Femur (tissue), 1 donor: ENCODE results near the gene GRM8.
"Not testable (repeated sequence)": the region's sequence is repeated elsewhere in the genome, so short reads cannot be mapped to it uniquely, and the experiment has no call there.

Experiments
- DNase-seq: peaks from one replicate; pipeline ENCODE4 v3.0.0-alpha.2; 2017

The GRM8 gene

DNA sequence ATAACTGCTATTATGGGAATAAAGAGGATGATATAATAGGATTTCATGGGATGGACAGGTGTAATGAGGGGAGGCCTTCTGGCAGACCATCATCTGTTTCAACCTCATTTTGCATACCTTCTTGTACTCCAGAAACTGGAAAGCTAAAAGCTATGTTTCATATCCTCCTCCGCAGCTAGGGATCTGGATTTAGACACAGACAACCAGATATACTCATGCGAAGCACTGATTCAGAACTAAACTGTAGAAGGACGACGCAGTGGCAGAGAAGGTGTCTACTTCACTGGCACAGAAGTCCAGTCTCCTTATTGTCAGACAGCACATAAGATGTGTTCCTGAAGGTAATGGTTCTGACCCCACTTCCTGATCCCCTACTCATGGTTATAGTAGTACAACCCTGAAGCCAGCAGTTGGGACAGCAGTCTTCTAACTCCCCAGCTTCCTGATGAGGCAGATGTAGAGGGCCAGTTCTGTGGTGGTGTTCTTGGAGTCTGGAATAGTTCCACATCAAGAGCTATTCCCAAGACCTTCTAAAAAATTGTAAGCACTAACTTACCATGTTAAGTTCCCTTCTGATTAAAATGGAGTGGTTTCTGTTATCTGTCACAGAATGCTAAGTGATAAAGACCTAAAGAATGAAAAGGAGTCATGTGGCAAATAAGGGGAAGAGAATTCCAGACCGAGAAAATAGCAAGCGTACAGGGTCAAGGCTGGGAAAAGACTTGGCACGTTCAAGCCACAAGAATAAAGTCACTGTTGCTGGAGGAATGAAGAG, 550.3 kb downstream of the GRM8 start:
- DNase-seq, result no peak

DNA sequence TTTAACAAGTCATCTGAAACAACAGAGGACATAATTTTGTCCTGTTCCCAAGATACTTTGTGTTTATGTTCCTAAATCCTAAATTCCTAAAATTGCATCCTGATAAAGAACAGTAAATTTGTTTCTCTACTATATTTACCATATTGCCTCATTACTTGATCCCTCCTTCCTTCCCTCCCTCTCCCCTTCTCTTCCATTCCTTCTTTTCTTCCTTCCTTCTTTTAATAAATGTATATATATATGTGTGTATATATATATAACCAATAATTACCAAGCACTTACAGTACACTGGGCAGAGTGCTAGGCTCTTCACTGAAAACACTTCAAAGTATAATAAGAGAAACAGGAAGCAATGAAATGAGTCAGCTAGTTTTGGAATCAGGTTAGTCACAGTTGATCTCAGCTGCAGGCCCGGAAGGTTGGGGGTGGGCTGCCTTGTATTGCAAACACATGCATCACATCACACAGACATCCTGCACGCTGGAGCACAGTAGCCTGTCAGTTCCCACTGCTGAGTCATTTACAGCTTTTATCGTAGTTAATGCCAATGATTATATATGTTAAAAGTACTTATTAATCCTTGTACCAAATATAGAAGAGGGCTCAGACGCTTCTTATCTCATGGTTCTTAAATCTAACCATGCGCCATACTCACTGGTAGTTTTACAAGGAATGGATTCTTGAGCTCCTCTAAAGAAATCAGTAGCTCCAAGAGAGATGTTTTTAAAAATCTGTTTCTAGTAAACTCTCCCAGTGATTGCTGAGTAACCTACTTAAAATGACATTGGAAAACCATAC, 551.7 kb downstream of the GRM8 start:
- DNase-seq, result peak; percentile 34

- no peak for DNase-seq
Measured at GRCh38 chr7:126699707-126700106, 553.0 kb downstream of the GRM8 start.

- no peak for DNase-seq
Measured at GRCh38 chr7:126698909-126699308, 553.8 kb downstream of the GRM8 start.

DNA sequence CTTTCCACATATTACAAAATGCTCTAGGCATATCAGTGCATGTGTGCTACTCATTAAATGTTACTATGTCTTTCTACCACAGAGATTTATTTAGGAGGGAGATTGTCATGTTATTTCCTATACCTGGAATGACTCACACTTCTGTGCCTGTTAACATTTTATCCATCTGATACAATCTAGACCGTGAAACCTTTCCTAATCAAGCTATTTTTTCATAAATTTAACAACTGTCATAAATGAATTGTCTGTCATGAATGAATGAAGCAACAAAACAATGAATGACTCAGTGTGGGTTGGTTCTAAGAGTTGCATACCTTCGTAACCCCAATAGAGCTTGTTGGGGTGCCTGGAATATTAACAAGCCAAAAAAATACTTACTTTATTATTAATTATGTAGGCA, 554.3 kb downstream of the GRM8 start:
- DNase-seq, result no peak

- DNase-seq, result no peak
Measured at GRCh38 chr7:126696256-126697038, 556.3 kb downstream of the GRM8 start.

DNA sequence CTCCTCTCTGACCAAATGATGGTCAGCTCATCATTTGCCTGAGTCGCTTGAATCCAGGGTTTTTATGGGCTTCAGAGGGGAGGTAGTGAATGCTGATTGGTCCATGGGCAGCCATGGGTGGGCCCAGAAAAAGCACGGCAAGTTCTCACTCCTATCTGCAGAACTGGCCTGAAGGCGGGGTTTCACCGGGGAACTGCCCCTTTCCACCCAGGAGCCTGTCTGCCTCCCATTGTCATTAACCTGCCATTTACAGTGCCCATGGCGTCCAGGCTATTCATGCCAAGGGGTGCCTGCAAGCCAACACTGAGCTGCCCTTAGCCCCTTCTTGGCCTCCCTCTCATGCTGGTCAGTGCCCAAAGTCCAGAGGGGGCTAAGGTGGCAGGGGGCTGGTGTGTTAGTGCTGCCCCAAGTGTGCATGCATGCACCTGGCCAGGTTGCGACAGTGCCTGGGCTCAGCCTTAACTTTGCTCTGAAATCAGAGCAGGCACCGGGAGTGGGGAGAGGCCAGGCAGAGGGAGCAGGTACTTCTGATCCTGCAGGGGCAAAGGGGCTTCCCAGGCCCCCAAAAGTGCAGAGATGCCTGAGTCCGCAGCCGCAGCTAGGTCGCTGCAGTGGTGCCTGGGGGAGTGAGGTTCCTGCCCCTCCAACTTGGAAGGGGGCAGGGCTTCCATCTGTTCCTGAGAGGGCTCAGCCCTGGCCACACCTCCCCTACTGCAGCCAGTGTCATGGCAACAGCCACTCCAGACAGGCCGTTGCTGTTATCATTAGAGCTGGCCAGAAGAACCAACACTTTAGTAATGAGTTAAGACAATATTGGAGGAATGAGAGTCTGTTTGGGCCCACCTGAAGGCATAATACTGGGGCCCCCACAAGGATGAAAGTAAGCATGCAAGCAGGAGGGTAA, 561.6 kb downstream of the GRM8 start:
- no peak for DNase-seq

- no peak for DNase-seq
Measured at GRCh38 chr7:126690104-126690503, 562.6 kb downstream of the GRM8 start.

GRCh38 chr7:126689037-126689436, 563.7 kb downstream of the GRM8 start:
- no peak for DNase-seq

GRCh38 chr7:126686474-126686873, 566.3 kb downstream of the GRM8 start:
- DNase-seq, result no peak

GRCh38 chr7:126685596-126685995, 567.1 kb downstream of the GRM8 start:
- no peak for DNase-seq

DNA sequence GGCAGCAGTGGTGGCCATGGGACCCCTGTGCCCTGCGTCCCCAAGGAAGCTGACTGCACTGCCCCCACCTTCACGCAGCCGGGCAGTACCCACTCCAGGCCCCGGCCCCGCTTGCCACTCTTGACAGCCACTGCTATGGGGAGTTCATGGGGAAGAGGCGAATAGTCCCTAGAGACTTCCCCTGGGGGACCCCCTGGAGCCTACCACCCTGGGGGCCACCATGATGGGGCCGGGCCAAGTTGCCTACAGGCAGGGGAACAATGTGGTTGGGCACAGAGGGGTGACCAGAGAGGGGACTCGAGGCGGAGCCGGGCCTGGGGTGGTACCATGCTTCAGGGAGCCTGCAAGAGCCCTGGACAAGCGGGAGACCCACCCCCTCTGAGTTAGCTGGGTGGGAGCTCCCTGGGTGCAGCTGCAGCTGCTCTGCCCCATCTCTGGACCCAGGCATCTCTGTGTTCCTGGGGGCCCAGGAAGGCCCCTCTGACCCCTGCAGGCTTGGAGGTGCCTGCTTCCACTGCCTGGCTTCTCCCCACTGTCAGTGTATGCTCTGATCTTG, 567.6 kb downstream of the GRM8 start:
- DNase-seq, result no peak

GRCh38 chr7:126682176-126682575, 570.6 kb downstream of the GRM8 start:
- no peak for DNase-seq

DNA sequence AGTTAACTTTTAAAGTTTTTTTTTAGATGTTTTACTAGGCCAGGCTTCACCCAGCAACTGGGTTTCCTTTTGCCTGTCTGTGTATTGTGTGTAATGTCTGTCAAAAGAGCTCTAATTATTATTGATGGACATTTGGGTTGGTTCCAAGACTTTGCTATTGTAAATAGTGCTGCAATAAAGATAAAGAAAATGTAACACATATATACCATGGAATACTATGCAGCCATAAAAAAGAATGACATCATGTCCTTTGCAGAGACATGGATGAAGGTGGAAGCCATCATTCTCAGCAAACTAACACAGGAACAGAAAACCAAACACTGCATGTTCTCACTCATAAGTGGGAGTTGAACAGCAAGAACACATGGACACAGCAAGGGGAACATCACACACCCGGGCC, 584.0 kb downstream of the GRM8 start:
- not testable (repeated sequence) for DNase-seq

- DNase-seq, result no peak
Measured at GRCh38 chr7:126668367-126668752, 584.4 kb downstream of the GRM8 start.

- no peak for DNase-seq
Measured at GRCh38 chr7:126667742-126668366, 584.9 kb downstream of the GRM8 start.

DNA sequence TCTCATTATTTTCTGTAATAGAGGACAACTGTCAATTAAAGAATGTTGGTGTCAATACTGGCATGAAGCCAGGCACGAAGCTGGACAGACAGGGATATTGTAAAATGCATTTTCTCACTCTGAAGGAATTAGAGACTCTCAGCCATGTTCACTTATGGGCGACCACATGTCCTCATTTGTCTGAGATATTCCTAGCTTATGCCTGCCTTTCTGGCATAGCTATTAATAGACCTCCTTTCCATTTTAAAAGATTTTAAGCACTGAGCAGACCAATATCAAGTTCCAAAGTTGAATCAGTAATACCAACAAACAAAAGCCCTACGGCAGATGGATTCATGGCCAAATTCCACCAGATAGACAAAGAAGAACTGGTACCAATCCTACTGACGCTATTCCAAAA, 589.9 kb downstream of the GRM8 start:
- DNase-seq, result no peak

GRCh38 chr7:126659124-126659523, 593.6 kb downstream of the GRM8 start:
- DNase-seq, result no peak

GRCh38 chr7:126658684-126659083, 594.1 kb downstream of the GRM8 start:
- DNase-seq, result no peak

- DNase-seq, result no peak
Measured at GRCh38 chr7:126657599-126658358, 595.0 kb downstream of the GRM8 start.

DNA sequence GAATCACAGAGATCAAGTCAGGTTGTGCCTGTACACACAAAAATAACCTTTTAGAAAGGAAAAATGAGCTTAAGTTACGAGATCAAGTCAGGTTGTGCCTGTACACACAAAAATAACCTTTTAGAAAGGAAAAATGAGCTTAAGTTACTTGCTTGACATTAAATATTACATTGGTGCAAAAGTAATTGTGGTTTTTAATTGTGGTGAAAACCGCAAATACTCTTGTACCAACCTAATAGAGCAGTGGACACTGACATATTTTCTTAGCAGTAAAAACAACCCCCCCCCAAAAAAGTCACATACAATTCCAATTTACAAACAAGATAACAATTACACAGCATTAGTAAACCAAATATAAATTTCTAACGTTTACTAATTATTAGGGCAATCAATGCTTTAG, 595.6 kb downstream of the GRM8 start:
- no peak for DNase-seq
